Retinal pigment epithelial cell (primary cell): ENCODE measurements around the gene SNRPA.

Experiments
- DNase-seq: peaks from one replicate; pipeline ENCODE4 v3.0.0-alpha.2; 2010; ENCODE audit warnings: low read depth
- H3K4me3 ChIP-seq: 2 replicates; pipeline ENCODE4 v1.5.1; 2011; ENCODE audit warnings: mild to moderate bottlenecking, low read length, control low read depth, moderate library complexity
- TF ChIP-seq, protein P1 (sequence below): conservative IDR thresholded peaks from 2 replicates; pipeline ENCODE4 v1.5.1; 2011; ENCODE audit warnings: low read depth, low read length, control low read depth, inconsistent platforms

SNRPA gene

DNA sequence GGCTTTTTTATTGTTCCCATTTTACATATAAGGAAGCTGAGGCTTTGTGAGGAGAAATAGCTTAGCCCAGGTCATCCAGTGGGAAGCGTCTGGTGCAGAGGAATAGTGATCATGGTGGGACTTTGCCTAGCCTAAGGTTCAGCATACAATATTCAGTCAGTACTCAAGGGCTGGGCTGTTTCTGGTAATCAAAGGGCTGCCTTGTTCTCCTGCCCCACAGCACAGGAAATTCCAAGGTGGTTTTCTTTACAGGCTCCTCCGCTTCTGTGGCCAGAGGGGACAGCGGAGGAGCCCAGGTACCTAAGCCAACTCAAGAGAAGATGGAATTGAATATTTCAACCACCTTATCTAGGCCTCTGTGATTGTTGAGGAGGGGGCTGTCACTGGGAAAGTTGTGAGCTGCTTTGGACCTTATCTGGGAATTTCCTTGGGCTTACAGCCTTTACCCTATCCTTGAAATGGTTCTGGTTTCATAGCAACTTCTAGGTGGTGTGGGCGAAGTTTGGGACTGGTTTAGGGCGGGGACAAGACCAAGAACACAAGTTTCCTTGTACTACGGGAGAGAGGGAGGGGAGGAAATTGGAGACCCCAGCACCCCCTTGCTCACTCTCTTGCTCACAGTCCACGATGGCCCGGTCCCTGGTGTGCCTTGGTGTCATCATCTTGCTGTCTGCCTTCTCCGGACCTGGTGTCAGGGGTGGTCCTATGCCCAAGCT, 24.1 kb downstream of the SNRPA start, which contains the start of gene MIA:
Gene MIA, plus strand, starts transcription at position 606 of the 716 bp plus-strand sequence. Its CDS starts 22 bp downstream, at position 628.
- DNase-seq = no peak

GRCh38 chr19:40775632-40776022, 24.6 kb downstream of the SNRPA start:
- H3K4me3 ChIP-seq = no peak overlapping the region
- TF ChIP-seq, protein P1, sequence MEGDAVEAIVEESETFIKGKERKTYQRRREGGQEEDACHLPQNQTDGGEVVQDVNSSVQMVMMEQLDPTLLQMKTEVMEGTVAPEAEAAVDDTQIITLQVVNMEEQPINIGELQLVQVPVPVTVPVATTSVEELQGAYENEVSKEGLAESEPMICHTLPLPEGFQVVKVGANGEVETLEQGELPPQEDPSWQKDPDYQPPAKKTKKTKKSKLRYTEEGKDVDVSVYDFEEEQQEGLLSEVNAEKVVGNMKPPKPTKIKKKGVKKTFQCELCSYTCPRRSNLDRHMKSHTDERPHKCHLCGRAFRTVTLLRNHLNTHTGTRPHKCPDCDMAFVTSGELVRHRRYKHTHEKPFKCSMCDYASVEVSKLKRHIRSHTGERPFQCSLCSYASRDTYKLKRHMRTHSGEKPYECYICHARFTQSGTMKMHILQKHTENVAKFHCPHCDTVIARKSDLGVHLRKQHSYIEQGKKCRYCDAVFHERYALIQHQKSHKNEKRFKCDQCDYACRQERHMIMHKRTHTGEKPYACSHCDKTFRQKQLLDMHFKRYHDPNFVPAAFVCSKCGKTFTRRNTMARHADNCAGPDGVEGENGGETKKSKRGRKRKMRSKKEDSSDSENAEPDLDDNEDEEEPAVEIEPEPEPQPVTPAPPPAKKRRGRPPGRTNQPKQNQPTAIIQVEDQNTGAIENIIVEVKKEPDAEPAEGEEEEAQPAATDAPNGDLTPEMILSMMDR = no peak
- DNase-seq = no peak

More for the DNA sequence above, 24.1 kb downstream of the SNRPA start, which contains the start of gene MIA:
- H3K4me3 ChIP-seq = no peak within 1 kb of the TSS
- TF ChIP-seq, protein P1 = no peak

- no peak for DNase-seq
- TF ChIP-seq, protein P1 = no peak
- no peak overlapping the region for H3K4me3 ChIP-seq
These were observed 25.4 kb downstream of the SNRPA start for GRCh38 chr19:40776364-40776763.

- TF ChIP-seq, protein P1 = no peak
- DNase-seq = peak; percentile 79
- H3K4me3 ChIP-seq = peak overlapping the region; percentile 79
These were observed 26.1 kb downstream of the SNRPA start for GRCh38 chr19:40776932-40777644.

DNA sequence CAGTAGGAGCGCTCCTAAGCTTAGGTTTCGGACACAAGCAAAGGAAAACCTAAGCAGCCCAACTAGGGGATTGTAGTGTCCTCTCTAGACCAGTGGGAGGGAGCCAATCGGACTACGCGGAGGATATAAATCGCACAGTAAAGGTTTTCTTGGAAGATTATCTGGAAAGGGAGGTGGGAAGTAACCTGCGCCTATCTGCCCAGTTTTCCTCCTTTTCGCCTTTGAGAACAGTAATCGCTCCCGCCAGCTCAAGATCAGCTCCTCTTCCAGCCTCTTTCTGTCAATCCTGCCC, 26.6 kb downstream of the SNRPA start:
- TF ChIP-seq, protein P1 = no peak

GRCh38 chr19:40777937-40778705, 27.1 kb downstream of the SNRPA start, which contains the start of gene RAB4B:
Gene RAB4B, plus strand, starts transcription at chr19:40778247. Its CDS starts 129 bp downstream, at chr19:40778376.
- TF ChIP-seq, protein P1 = no peak
- peak within 1 kb of the TSS; percentile 79 for H3K4me3 ChIP-seq
- DNase-seq = peak; percentile 100

More for the DNA sequence above, 26.6 kb downstream of the SNRPA start:
- DNase-seq = no peak
- H3K4me3 ChIP-seq = peak overlapping the region; percentile 79
